RWPE1 (cell line): Measurements from ENCODE around the gene SND1.

Source experiments
- CTCF ChIA-PET: fragments of 350-600 bp; sonication (Branson Sonifier 250); formaldehyde crosslinking; extraction: SDS; loops from one replicate; lab custom pipeline; 2021; lab: Yijun Ruan, JAX
- POLR2A ChIA-PET: fragments of 400-600 bp; formaldehyde crosslinking; extraction: SDS; loops from one replicate; lab custom pipeline; 2020; ENCODE audit warnings: antibody characterized with exemption; ENCODE audit not compliant: low non-redundant PET; lab: Yijun Ruan, JAX
- DNase-seq: peaks from one replicate; pipeline ENCODE4 v3.0.0; 2012; ENCODE audit warnings: low spot score
- H3K27ac ChIP-seq: fragments of 450-650 bp; 2 replicates; pipeline ENCODE4 v1.5.1; 2017
- CTCF ChIP-seq: fragments of 450-650 bp; conservative IDR thresholded peaks from 2 replicates; pipeline ENCODE4 v1.5.1; 2017; ENCODE audit warnings: low read depth, mild to moderate bottlenecking

Gene SND1

GRCh38 chr7:127781081-127781480, 129.1 kb downstream of the SND1 start:
- no peak overlapping the region for H3K27ac ChIP-seq
- TF ChIP-seq CTCF: no peak
- CTCF ChIA-PET: no interaction called here
- no peak for DNase-seq
- POLR2A ChIA-PET: no interaction called here

GRCh38 chr7:127782075-127782474, 130.1 kb downstream of the SND1 start:
- no peak for DNase-seq
- TF ChIP-seq CTCF: no peak
- ChIA-PET CTCF (no interaction called here), POLR2A (no interaction called here)
- H3K27ac ChIP-seq: no peak overlapping the region

- CTCF ChIA-PET: interaction anchor here (1.5 kb wide), 1 partner anchor 10 kb away, joined by 5 read pairs; no protein-coding TSS in a partner anchor
- POLR2A ChIA-PET: no interaction called here
- no peak overlapping the region for H3K27ac ChIP-seq
Observed at GRCh38 chr7:127782654-127783559, 130.9 kb downstream of the SND1 start.

GRCh38 chr7:127786184-127786583, 134.2 kb downstream of the SND1 start:
- H3K27ac ChIP-seq: no peak overlapping the region
- DNase-seq: no peak
- POLR2A ChIA-PET: no interaction called here
- no peak for TF ChIP-seq CTCF
- CTCF ChIA-PET: no interaction called here

More at GRCh38 chr7:127782654-127783559, 130.9 kb downstream of the SND1 start:
- DNase-seq: no peak
- TF ChIP-seq CTCF: no peak

- no peak for DNase-seq
Observed at GRCh38 chr7:127789031-127789430, 137.0 kb downstream of the SND1 start.

More at GRCh38 chr7:127789031-127789430, 137.0 kb downstream of the SND1 start:
- no peak for TF ChIP-seq CTCF
- H3K27ac ChIP-seq: no peak overlapping the region
- POLR2A ChIA-PET: no interaction called here
- CTCF ChIA-PET: interaction anchor here (0.7 kb wide), 1 partner anchor 204 kb away, joined by 4 read pairs; no protein-coding TSS in a partner anchor
